Neural progenitor cell (in vitro differentiated cells): ENCODE measurements around the gene C4orf50. TPM values are rescaled to one million over a fixed set of nuclear protein-coding genes. Genes with fewer than 3 reads are reported as not detected.

Experiments used
- DNase-seq: peaks from one replicate; pipeline ENCODE4 v3.0.0-alpha.2; 2016; ENCODE audit warnings: low spot score
- H2AFZ ChIP-seq: fragments of 200-600 bp; sonication (generic); replicated peaks from 2 replicates; pipeline ENCODE4 v1.6.1; 2016; ENCODE audit warnings: antibody characterized with exemption
- H3F3A ChIP-seq: fragments of 200-600 bp; sonication (generic); 2 replicates; pipeline ENCODE4 v1.6.1; 2016; ENCODE audit warnings: antibody characterized with exemption, low read depth
- H3K27ac ChIP-seq: fragments of 200-600 bp; sonication (generic); 2 replicates; pipeline ENCODE4 v1.5.1; 2016; ENCODE audit warnings: mild to moderate bottlenecking
- H3K27me3 ChIP-seq: fragments of 200-600 bp; sonication (generic); 2 replicates; pipeline ENCODE4 v1.6.1; 2016; ENCODE audit warnings: mild to moderate bottlenecking, moderate library complexity
- H3K36me3 ChIP-seq: fragments of 200-600 bp; sonication (generic); 2 replicates; pipeline ENCODE4 v1.5.1; 2016
- H3K4me1 ChIP-seq: fragments of 200-600 bp; sonication (generic); 2 replicates; pipeline ENCODE4 v1.6.1; 2016; ENCODE audit warnings: mixed run types
- H3K4me2 ChIP-seq: fragments of 200-600 bp; sonication (generic); 2 replicates; pipeline ENCODE4 v1.6.1; 2016
- H3K4me3 ChIP-seq: fragments of 200-600 bp; sonication (generic); 2 replicates; pipeline ENCODE4 v1.5.1; 2016
- H3K79me2 ChIP-seq: fragments of 200-600 bp; sonication (generic); 2 replicates; pipeline ENCODE4 v1.6.1; 2016; ENCODE audit warnings: low read depth
- H3K9ac ChIP-seq: fragments of 200-600 bp; sonication (generic); 2 replicates; pipeline ENCODE4 v1.6.1; 2016
- H3K9me3 ChIP-seq: fragments of 200-600 bp; sonication (generic); 2 replicates; pipeline ENCODE4 v1.5.1; 2016; ENCODE audit warnings: low read depth
- H4K20me1 ChIP-seq: fragments of 200-600 bp; sonication (generic); 2 replicates; pipeline ENCODE4 v1.6.1; 2016; ENCODE audit warnings: low read depth
- H3K27ac Mint-ChIP-seq: 3 replicates; pipeline ENCODE4 v1.8.0; 2021; ENCODE audit warnings: mixed read lengths
- H3K27me3 Mint-ChIP-seq: 2 replicates; pipeline ENCODE4 v1.8.0; 2022; ENCODE audit warnings: low read depth, mild to moderate bottlenecking, inconsistent platforms, moderate library complexity, mixed read lengths; ENCODE audit not compliant: insufficient read depth
- H3K36me3 Mint-ChIP-seq: 3 replicates; pipeline ENCODE4 v1.8.0; 2021; ENCODE audit warnings: mixed read lengths
- H3K4me1 Mint-ChIP-seq: 3 replicates; pipeline ENCODE4 v1.8.0; 2021; ENCODE audit warnings: mixed read lengths
- H3K4me3 Mint-ChIP-seq: 3 replicates; pipeline ENCODE4 v1.8.0; 2021; ENCODE audit warnings: mild to moderate bottlenecking, moderate library complexity, mixed read lengths
- H3K9me3 Mint-ChIP-seq: 3 replicates; pipeline ENCODE4 v1.8.0; 2020; ENCODE audit warnings: mixed read lengths
- CTCF ChIP-seq: fragments of 200-600 bp; sonication (generic); IDR thresholded peaks from 2 replicates; pipeline ENCODE4 v1.5.1; 2017; ENCODE audit warnings: antibody characterized with exemption, mild to moderate bottlenecking
- EZH2 ChIP-seq: fragments of 200-600 bp; sonication (generic); IDR thresholded peaks from 2 replicates; pipeline ENCODE4 v1.6.1; 2017; ENCODE audit warnings: antibody characterized with exemption, mild to moderate bottlenecking, moderate library complexity
- EZH2phosphoT487 ChIP-seq: fragments of 200-600 bp; sonication (generic); IDR thresholded peaks from 2 replicates; pipeline ENCODE4 v1.6.1; 2017; ENCODE audit warnings: antibody characterized with exemption
- total RNA-seq: library from RNA; depleted of rRNA; stranded (reverse); fragments of >200 nt; gene quantifications from 2 replicates; pipeline ENCODE4 v1.2.3, GENCODE V29; 2015; ENCODE audit warnings: low replicate concordance

The C4orf50 gene
- total RNA-seq, 1 donor from 2014 or later = 0.32 TPM

GRCh38 chr4:6050551-6050950 lies 32.3 kb upstream of the C4orf50 start:
- no peak overlapping the region for H3K4me3 Mint-ChIP-seq
- no peak overlapping the region for H3K4me3 ChIP-seq
- H3K27me3 ChIP-seq = no peaks in the 10 kb centered on the region
- peaks cover 20% of the 10 kb centered on the region for H3K4me1 ChIP-seq
- H3K27me3 Mint-ChIP-seq = peaks cover 2% of the 10 kb centered on the region
- no peak for TF ChIP-seq EZH2phosphoT487
- TF ChIP-seq EZH2 = no peak
- no peak for TF ChIP-seq CTCF
- no peaks in the 10 kb centered on the region for H3K36me3 Mint-ChIP-seq
- no peak overlapping the region for H3K27ac ChIP-seq
- no peaks in the 10 kb centered on the region for H3F3A ChIP-seq
- no peak overlapping the region for H3K9ac ChIP-seq
- no peaks in the 10 kb centered on the region for H4K20me1 ChIP-seq
- no peaks in the 10 kb centered on the region for H3K36me3 ChIP-seq
- H2AFZ ChIP-seq = no peak overlapping the region
- H3K4me2 ChIP-seq = no peak overlapping the region
- H3K9me3 ChIP-seq = no peaks in the 10 kb centered on the region
- H3K4me1 Mint-ChIP-seq = peaks cover 5% of the 10 kb centered on the region
- DNase-seq = no peak
- H3K79me2 ChIP-seq = no peaks in the 10 kb centered on the region
- no peak overlapping the region for H3K27ac Mint-ChIP-seq
- H3K9me3 Mint-ChIP-seq = no peaks in the 10 kb centered on the region

- no peak overlapping the region for H2AFZ ChIP-seq
- peaks cover 2% of the 10 kb centered on the region for H3K27me3 Mint-ChIP-seq
- no peak overlapping the region for H3K27ac ChIP-seq
- no peak overlapping the region for H3K4me3 ChIP-seq
- H3F3A ChIP-seq = no peaks in the 10 kb centered on the region
- H3K9me3 Mint-ChIP-seq = no peaks in the 10 kb centered on the region
- no peak overlapping the region for H3K9ac ChIP-seq
- H3K4me3 Mint-ChIP-seq = no peak overlapping the region
- TF ChIP-seq EZH2 = no peak
- TF ChIP-seq EZH2phosphoT487 = no peak
- TF ChIP-seq CTCF = no peak
- no peaks in the 10 kb centered on the region for H3K9me3 ChIP-seq
- no peaks in the 10 kb centered on the region for H3K79me2 ChIP-seq
- H3K27me3 ChIP-seq = no peaks in the 10 kb centered on the region
- H3K4me2 ChIP-seq = no peak overlapping the region
- no peaks in the 10 kb centered on the region for H4K20me1 ChIP-seq
- DNase-seq = no peak
- H3K4me1 ChIP-seq = peaks cover 17% of the 10 kb centered on the region
- no peak overlapping the region for H3K27ac Mint-ChIP-seq
- peaks cover 5% of the 10 kb centered on the region for H3K4me1 Mint-ChIP-seq
- no peaks in the 10 kb centered on the region for H3K36me3 Mint-ChIP-seq
- no peaks in the 10 kb centered on the region for H3K36me3 ChIP-seq
These were observed 31.8 kb upstream of the C4orf50 start for GRCh38 chr4:6049985-6050384.

GRCh38 chr4:6049278-6049677 lies 31.0 kb upstream of the C4orf50 start:
- Mint-ChIP-seq H3K27me3 (peaks cover 2% of the 10 kb centered on the region), H3K27ac (no peak overlapping the region), H3K36me3 (no peaks in the 10 kb centered on the region), H3K4me3 (no peak overlapping the region), H3K4me1 (peaks cover 5% of the 10 kb centered on the region), H3K9me3 (no peaks in the 10 kb centered on the region)
- TF ChIP-seq EZH2 (no peak), CTCF (no peak), EZH2phosphoT487 (no peak)
- no peaks in the 10 kb centered on the region for H4K20me1 ChIP-seq
- H3K27ac ChIP-seq = no peak overlapping the region
- no peak overlapping the region for H3K4me3 ChIP-seq
- H3K27me3 ChIP-seq = no peaks in the 10 kb centered on the region
- DNase-seq = no peak
- no peak overlapping the region for H2AFZ ChIP-seq
- no peaks in the 10 kb centered on the region for H3K9me3 ChIP-seq
- H3K4me1 ChIP-seq = peaks cover 10% of the 10 kb centered on the region
- no peaks in the 10 kb centered on the region for H3F3A ChIP-seq
- no peak overlapping the region for H3K4me2 ChIP-seq
- H3K79me2 ChIP-seq = no peaks in the 10 kb centered on the region
- no peak overlapping the region for H3K9ac ChIP-seq
- no peaks in the 10 kb centered on the region for H3K36me3 ChIP-seq

- no peak overlapping the region for H3K4me3 ChIP-seq
- Mint-ChIP-seq H3K27ac (no peak overlapping the region), H3K27me3 (peaks cover 2% of the 10 kb centered on the region), H3K4me3 (no peak overlapping the region), H3K4me1 (peaks cover 5% of the 10 kb centered on the region), H3K36me3 (no peaks in the 10 kb centered on the region), H3K9me3 (no peaks in the 10 kb centered on the region)
- no peaks in the 10 kb centered on the region for H3K36me3 ChIP-seq
- no peaks in the 10 kb centered on the region for H3F3A ChIP-seq
- H3K79me2 ChIP-seq = no peaks in the 10 kb centered on the region
- no peak overlapping the region for H3K9ac ChIP-seq
- no peak overlapping the region for H3K4me2 ChIP-seq
- no peak overlapping the region for H3K27ac ChIP-seq
- H4K20me1 ChIP-seq = no peaks in the 10 kb centered on the region
- no peaks in the 10 kb centered on the region for H3K27me3 ChIP-seq
- H3K9me3 ChIP-seq = no peaks in the 10 kb centered on the region
- no peak for DNase-seq
- H2AFZ ChIP-seq = no peak overlapping the region
- peaks cover 5% of the 10 kb centered on the region for H3K4me1 ChIP-seq
- no peak for TF ChIP-seq EZH2
- no peak for TF ChIP-seq CTCF
- TF ChIP-seq EZH2phosphoT487 = no peak
These were observed 30.3 kb upstream of the C4orf50 start for GRCh38 chr4:6048537-6048936.
